H9 (cell line): ENCODE measurements around the gene TEX13D. TPM values are rescaled to one million over a fixed set of nuclear protein-coding genes. Genes with fewer than 3 reads are reported as not detected.

Experiments
- DNase-seq: peaks from one replicate; pipeline ENCODE4 v3.0.0-alpha.2; 2017
- H2AFZ ChIP-seq: one replicate; pipeline ENCODE4 v1.6.1; 2013; ENCODE audit warnings: mild to moderate bottlenecking, low read length, control low read depth, moderate library complexity
- H2AK5ac ChIP-seq: 2 replicates; pipeline ENCODE4 v1.6.1; 2013; ENCODE audit warnings: low read length, control low read depth, mixed read lengths; ENCODE audit not compliant: insufficient read length
- H2BK120ac ChIP-seq: one replicate; pipeline ENCODE4 v1.6.1; 2013; ENCODE audit warnings: low read depth, mild to moderate bottlenecking, low read length, control low read depth, inconsistent platforms; ENCODE audit not compliant: poor library complexity, severe bottlenecking
- H2BK12ac ChIP-seq: 2 replicates; pipeline ENCODE4 v1.6.1; 2013; ENCODE audit warnings: low read length, control low read depth, mixed read lengths, low read depth; ENCODE audit not compliant: insufficient read length
- H2BK15ac ChIP-seq: 2 replicates; pipeline ENCODE4 v1.6.1; 2013; ENCODE audit warnings: low read depth, low read length, control low read depth
- H2BK20ac ChIP-seq: one replicate; pipeline ENCODE4 v1.6.1; 2013; ENCODE audit warnings: low read depth, mild to moderate bottlenecking, low read length, control low read depth, inconsistent platforms; ENCODE audit not compliant: poor library complexity, severe bottlenecking
- H2BK5ac ChIP-seq: 2 replicates; pipeline ENCODE4 v1.6.1; 2013; ENCODE audit warnings: low read length, control low read depth, mixed read lengths; ENCODE audit not compliant: insufficient read length
- H3K14ac ChIP-seq: 2 replicates; pipeline ENCODE4 v1.6.1; 2013; ENCODE audit warnings: low read length, control low read depth; ENCODE audit not compliant: insufficient read depth
- H3K18ac ChIP-seq: 2 replicates; pipeline ENCODE4 v1.6.1; 2013; ENCODE audit warnings: low read depth, mild to moderate bottlenecking, mixed read lengths, low read length, control low read depth; ENCODE audit not compliant: insufficient read length
- H3K23ac ChIP-seq: 2 replicates; pipeline ENCODE4 v1.6.1; 2013; ENCODE audit warnings: low read length, control low read depth, mixed read lengths, low read depth; ENCODE audit not compliant: insufficient read length
- H3K23me2 ChIP-seq: 2 replicates; pipeline ENCODE4 v1.6.1; 2013; ENCODE audit warnings: low read depth, mild to moderate bottlenecking, mixed read lengths, low read length, control low read depth; ENCODE audit not compliant: insufficient read length, poor library complexity, severe bottlenecking
- H3K27ac ChIP-seq: 2 replicates; pipeline ENCODE4 v1.5.1; 2013; ENCODE audit warnings: low read length, control low read depth, mixed read lengths, low read depth; ENCODE audit not compliant: insufficient read length
- H3K27me3 ChIP-seq: 2 replicates; pipeline ENCODE4 v1.6.1; 2013; ENCODE audit warnings: low read length, control low read depth, inconsistent platforms; ENCODE audit not compliant: insufficient read depth
- H3K4ac ChIP-seq: 2 replicates; pipeline ENCODE4 v1.6.1; 2013; ENCODE audit warnings: low read depth, mild to moderate bottlenecking, control low read depth, inconsistent platforms, low read length, moderate library complexity
- H3K4me1 ChIP-seq: 2 replicates; pipeline ENCODE4 v1.6.1; 2013; ENCODE audit warnings: low read length, control low read depth, inconsistent platforms; ENCODE audit not compliant: insufficient read depth
- H3K4me2 ChIP-seq: 2 replicates; pipeline ENCODE4 v1.6.1; 2013; ENCODE audit warnings: low read length, control low read depth, mixed read lengths; ENCODE audit not compliant: insufficient read length, insufficient read depth
- H3K56ac ChIP-seq: 2 replicates; pipeline ENCODE4 v1.6.1; 2013; ENCODE audit warnings: low read depth, mild to moderate bottlenecking, mixed read lengths, low read length, control low read depth; ENCODE audit not compliant: insufficient read length
- H3K79me1 ChIP-seq: 2 replicates; pipeline ENCODE4 v1.6.1; 2013; ENCODE audit warnings: low read depth, mild to moderate bottlenecking, moderate library complexity, low read length, control low read depth, inconsistent platforms; ENCODE audit not compliant: insufficient read depth, poor library complexity, severe bottlenecking
- H3K79me2 ChIP-seq: 2 replicates; pipeline ENCODE4 v1.6.1; 2013; ENCODE audit warnings: low read length, control low read depth, inconsistent platforms; ENCODE audit not compliant: insufficient read depth
- H3K9ac ChIP-seq: 2 replicates; pipeline ENCODE4 v1.6.1; 2013; ENCODE audit warnings: low read length, control low read depth, mixed read lengths; ENCODE audit not compliant: insufficient read length; ENCODE audit errors: extremely low read depth
- H3K9me3 ChIP-seq: one replicate; pipeline ENCODE4 v1.6.1; 2013; ENCODE audit warnings: low read depth, low read length, inconsistent platforms; ENCODE audit not compliant: control insufficient read depth
- H3T11ph ChIP-seq: one replicate; pipeline ENCODE4 v1.6.1; 2013; ENCODE audit warnings: mild to moderate bottlenecking, low read length, control low read depth, inconsistent platforms
- H4K20me1 ChIP-seq: one replicate; pipeline ENCODE4 v1.6.1; 2013; ENCODE audit not compliant: control insufficient read depth, insufficient read length, insufficient read depth
- H4K5ac ChIP-seq: 2 replicates; pipeline ENCODE4 v1.6.1; 2013; ENCODE audit warnings: low read depth, mild to moderate bottlenecking, mixed read lengths, low read length, control low read depth; ENCODE audit not compliant: insufficient read length
- H4K8ac ChIP-seq: replicated peaks from 2 replicates; pipeline ENCODE4 v1.6.1; 2013; ENCODE audit warnings: low read length, control low read depth, mixed read lengths, low read depth; ENCODE audit not compliant: insufficient read length
- H4K91ac ChIP-seq: 2 replicates; pipeline ENCODE4 v1.6.1; 2013; ENCODE audit warnings: low read depth, mild to moderate bottlenecking, moderate library complexity, mixed read lengths, low read length, control low read depth; ENCODE audit not compliant: insufficient read length
- H3K27ac Mint-ChIP-seq, 3 experiments: 2 replicates in 2 of 3; 3 replicates in 1 of 3; pipeline ENCODE4 v1.8.0; 2020 to 2021; ENCODE audit warnings: mixed read lengths in 3 of 3, mild to moderate bottlenecking in 1 of 3, moderate library complexity in 1 of 3
- H3K27me3 Mint-ChIP-seq: 2 replicates; pipeline ENCODE4 v1.8.0; 2021; ENCODE audit warnings: low read depth, mild to moderate bottlenecking, moderate library complexity, mixed read lengths
- H3K36me3 Mint-ChIP-seq, 3 experiments: 2 replicates in 2 of 3; 3 replicates in 1 of 3; pipeline ENCODE4 v1.8.0; 2020 to 2021; ENCODE audit warnings: low read depth in 3 of 3, mixed read lengths in 3 of 3; ENCODE audit not compliant: insufficient read depth in 1 of 3
- H3K4me1 Mint-ChIP-seq, 2 experiments: 2 replicates each; pipeline ENCODE4 v1.8.0; 2020; ENCODE audit warnings: mixed read lengths in 2 of 2
- H3K4me3 Mint-ChIP-seq, 2 experiments: 2 replicates in 1 of 2; 3 replicates in 1 of 2; pipeline ENCODE4 v1.8.0; 2020 to 2021; ENCODE audit warnings: mild to moderate bottlenecking in 2 of 2, mixed read lengths in 2 of 2, moderate library complexity in 1 of 2
- H3K9me3 Mint-ChIP-seq, 2 experiments: 2 replicates in 1 of 2; 3 replicates in 1 of 2; pipeline ENCODE4 v1.8.0; 2020; ENCODE audit warnings: mild to moderate bottlenecking in 2 of 2, mixed read lengths in 2 of 2, moderate library complexity in 1 of 2
- total RNA-seq: library from RNA; stranded (reverse); gene quantifications from 2 replicates; pipeline ENCODE4 v1.2.1, GENCODE V29; 2021
- TF ChIP-seq, protein P1 (sequence below): fragments of 200-600 bp; sonication (generic); conservative IDR thresholded peaks from 3 replicates; pipeline ENCODE4 v1.8.0; 2021; ENCODE audit warnings: antibody characterized with exemption, mild to moderate bottlenecking

Gene TEX13D
- total RNA-seq, 1 experiment from 2014 or later, result 0.15 TPM

DNA sequence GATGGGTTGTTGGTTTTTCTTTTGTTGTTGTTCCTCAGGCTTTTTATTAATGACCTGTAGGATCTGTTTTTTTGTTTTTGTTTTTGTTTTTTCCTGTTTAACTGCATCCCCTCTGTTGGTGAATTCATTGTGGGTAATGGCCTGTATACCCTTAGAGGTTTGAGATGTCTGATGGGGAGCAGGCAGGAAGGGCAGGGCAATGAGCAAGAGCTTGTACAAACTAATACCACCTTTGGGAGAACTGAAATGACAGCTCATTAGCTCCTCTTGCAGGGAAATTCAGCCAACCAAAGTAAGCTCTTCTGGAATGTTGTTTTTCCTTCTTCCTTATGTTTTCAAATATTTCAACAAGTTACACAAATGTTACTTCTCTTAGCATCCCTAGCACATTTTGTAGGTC, 37.3 kb downstream of the TEX13D start:
- H3K4ac ChIP-seq, result no peak overlapping the region
- Mint-ChIP-seq H3K36me3 (no peaks in the 10 kb centered on the region), H3K27me3 (no peaks in the 10 kb centered on the region), H3K9me3 (no peaks in the 10 kb centered on the region; a peak in 1 of 5 replicates), H3K27ac (no peak overlapping the region), H3K4me1 (no peaks in the 10 kb centered on the region), H3K4me3 (no peak overlapping the region)
- H3K23me2 ChIP-seq, result no peaks in the 10 kb centered on the region
- H3K27me3 ChIP-seq, result no peaks in the 10 kb centered on the region
- no peak overlapping the region for H4K8ac ChIP-seq
- TF ChIP-seq, protein P1, sequence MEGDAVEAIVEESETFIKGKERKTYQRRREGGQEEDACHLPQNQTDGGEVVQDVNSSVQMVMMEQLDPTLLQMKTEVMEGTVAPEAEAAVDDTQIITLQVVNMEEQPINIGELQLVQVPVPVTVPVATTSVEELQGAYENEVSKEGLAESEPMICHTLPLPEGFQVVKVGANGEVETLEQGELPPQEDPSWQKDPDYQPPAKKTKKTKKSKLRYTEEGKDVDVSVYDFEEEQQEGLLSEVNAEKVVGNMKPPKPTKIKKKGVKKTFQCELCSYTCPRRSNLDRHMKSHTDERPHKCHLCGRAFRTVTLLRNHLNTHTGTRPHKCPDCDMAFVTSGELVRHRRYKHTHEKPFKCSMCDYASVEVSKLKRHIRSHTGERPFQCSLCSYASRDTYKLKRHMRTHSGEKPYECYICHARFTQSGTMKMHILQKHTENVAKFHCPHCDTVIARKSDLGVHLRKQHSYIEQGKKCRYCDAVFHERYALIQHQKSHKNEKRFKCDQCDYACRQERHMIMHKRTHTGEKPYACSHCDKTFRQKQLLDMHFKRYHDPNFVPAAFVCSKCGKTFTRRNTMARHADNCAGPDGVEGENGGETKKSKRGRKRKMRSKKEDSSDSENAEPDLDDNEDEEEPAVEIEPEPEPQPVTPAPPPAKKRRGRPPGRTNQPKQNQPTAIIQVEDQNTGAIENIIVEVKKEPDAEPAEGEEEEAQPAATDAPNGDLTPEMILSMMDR, result no peak
- no peak overlapping the region for H3K4me2 ChIP-seq
- no peak overlapping the region for H3K18ac ChIP-seq
- no peaks in the 10 kb centered on the region for H4K20me1 ChIP-seq
- no peak overlapping the region for H2BK20ac ChIP-seq
- no peak overlapping the region for H3K9ac ChIP-seq
- peaks cover 7% of the 10 kb centered on the region for H3K9me3 ChIP-seq
- H3K4me1 ChIP-seq, result no peaks in the 10 kb centered on the region; the same call in 1 of the 2 replicates
- H3K14ac ChIP-seq, result no peak overlapping the region
- DNase-seq, result no peak
- no peak overlapping the region for H2BK15ac ChIP-seq
- no peak overlapping the region for H2BK5ac ChIP-seq
- H3K56ac ChIP-seq, result no peak overlapping the region
- no peaks in the 10 kb centered on the region for H3K79me2 ChIP-seq
- no peak overlapping the region for H2BK12ac ChIP-seq
- H3T11ph ChIP-seq, result no peak overlapping the region
- H4K5ac ChIP-seq, result no peak overlapping the region
- no peak overlapping the region for H3K23ac ChIP-seq
- no peak overlapping the region for H2AK5ac ChIP-seq
- no peak overlapping the region for H4K91ac ChIP-seq
- H2BK120ac ChIP-seq, result no peak overlapping the region
- H3K27ac ChIP-seq, result no peak overlapping the region
- H2AFZ ChIP-seq, result no peak overlapping the region
- no peaks in the 10 kb centered on the region for H3K79me1 ChIP-seq
